Stimulated activated CD8-positive, alpha-beta memory T cell treated with anti-CD3 and anti-CD28 coated beads, Interleukin-15, amount 100 ng/mL, for 1 hour (primary cell): ENCODE data around the gene VGLL4.

Experiments used
- DNase-seq: peaks from one replicate; pipeline ENCODE4 v3.0.0-alpha.2; 2020; ENCODE audit warnings: low read depth

VGLL4 gene

GRCh38 chr3:11627612-11628011 lies 16.1 kb downstream of the VGLL4 start:
- no peak for DNase-seq

- DNase-seq: no peak
Measured at GRCh38 chr3:11626084-11626463, 17.6 kb downstream of the VGLL4 start.

GRCh38 chr3:11625376-11626083 lies 18.2 kb downstream of the VGLL4 start:
- no peak for DNase-seq

- DNase-seq: no peak
Measured at GRCh38 chr3:11624704-11625375, 18.9 kb downstream of the VGLL4 start.

- no peak for DNase-seq
Measured at GRCh38 chr3:11624161-11624560, 19.6 kb downstream of the VGLL4 start.

GRCh38 chr3:11622586-11623550 lies 20.8 kb downstream of the VGLL4 start:
- no peak for DNase-seq

- DNase-seq: no peak
Measured at GRCh38 chr3:11621077-11621476, 22.6 kb downstream of the VGLL4 start.

- DNase-seq: no peak
Measured at GRCh38 chr3:11619946-11620652, 23.6 kb downstream of the VGLL4 start.

- no peak for DNase-seq
Measured at GRCh38 chr3:11619461-11619860, 24.3 kb downstream of the VGLL4 start.

- no peak for DNase-seq
Measured at GRCh38 chr3:11618904-11619303, 24.8 kb downstream of the VGLL4 start.

GRCh38 chr3:11616551-11616950 lies 27.2 kb downstream of the VGLL4 start:
- no peak for DNase-seq

GRCh38 chr3:11613851-11614487 lies 29.7 kb downstream of the VGLL4 start:
- no peak for DNase-seq

GRCh38 chr3:11613319-11613718 lies 30.4 kb downstream of the VGLL4 start:
- no peak for DNase-seq

- no peak for DNase-seq
Measured at GRCh38 chr3:11612515-11613188, 31.1 kb downstream of the VGLL4 start.

GRCh38 chr3:11611341-11611799 lies 32.3 kb downstream of the VGLL4 start:
- no peak for DNase-seq

GRCh38 chr3:11610700-11611275 lies 32.9 kb downstream of the VGLL4 start:
- DNase-seq: no peak

- DNase-seq: no peak
Measured at GRCh38 chr3:11610044-11610671, 33.6 kb downstream of the VGLL4 start.

GRCh38 chr3:11609481-11609880 lies 34.2 kb downstream of the VGLL4 start:
- DNase-seq: no peak

GRCh38 chr3:11607816-11608215 lies 35.9 kb downstream of the VGLL4 start:
- DNase-seq: no peak

- DNase-seq: no peak
Measured at GRCh38 chr3:11606865-11607440, 36.8 kb downstream of the VGLL4 start.
